PC-3 (cell line): Measurements from ENCODE around the gene NHLH1.

Experiments used
- CTCF ChIP-seq: fragments of 300-600 bp; sonication (generic); conservative IDR thresholded peaks from 2 replicates; pipeline ENCODE4 v1.5.1; 2017; ENCODE audit warnings: antibody characterized with exemption, low read depth, mild to moderate bottlenecking, low read length
- EZH2 ChIP-seq: fragments of 300-600 bp; sonication (generic); IDR thresholded peaks from one replicate; pipeline ENCODE4 v1.6.1; 2017; ENCODE audit warnings: antibody characterized with exemption, mild to moderate bottlenecking, low read length; ENCODE audit not compliant: unreplicated experiment

GRCh38 chr1:160354388-160354985, 12.4 kb upstream of the NHLH1 start:
- TF ChIP-seq EZH2 (no peak), CTCF (peak; percentile 84)
